CD4-positive, alpha-beta memory T cell (primary cell): ENCODE data around the gene PSMD3. TPM values are rescaled to one million over a fixed set of nuclear protein-coding genes. Genes with fewer than 3 reads are reported as not detected.
A peak's percentile ranks its signal among the peaks of the same experiment; 100 is the strongest.

ENCODE experiments used
- CTCF ChIA-PET: fragments of 350-600 bp; sonication (Branson Sonifier 250); formaldehyde crosslinking; loops from one replicate; lab custom pipeline; 2021; ENCODE audit warnings: inconsistent platforms; ENCODE audit not compliant: partially characterized antibody; lab: Charles Lee
- POLR2A ChIA-PET: fragments of 350-600 bp; sonication (Branson Sonifier 250); formaldehyde crosslinking; loops from one replicate; lab custom pipeline; 2021; ENCODE audit not compliant: partially characterized antibody; lab: Charles Lee
- DNase-seq, 5 donors: peaks; one replicate each; pipeline versions ENCODE4 v3.0.0 to v3.0.0-alpha.2; 2020 to 2022; ENCODE audit warnings: mixed read lengths in 1 of 5
- H3K27ac ChIP-seq: one replicate; pipeline ENCODE4 v1.7.0; 2013; ENCODE audit warnings: low read depth, low read length
- H3K27me3 ChIP-seq: 2 replicates; pipeline ENCODE4 v1.7.0; 2013; ENCODE audit warnings: mild to moderate bottlenecking, low read length, moderate library complexity; ENCODE audit not compliant: insufficient read depth
- H3K36me3 ChIP-seq: 2 replicates; pipeline ENCODE4 v1.7.0; 2013; ENCODE audit warnings: mild to moderate bottlenecking, low read length, moderate library complexity; ENCODE audit not compliant: insufficient read depth
- H3K4me1 ChIP-seq: 2 replicates; pipeline ENCODE4 v1.7.0; 2013; ENCODE audit warnings: mild to moderate bottlenecking, low read length, moderate library complexity; ENCODE audit not compliant: insufficient read depth
- H3K4me3 ChIP-seq, 2 donors: one replicate each; pipeline ENCODE4 v1.7.0; 2013; ENCODE audit warnings: low read length in 2 of 2, mild to moderate bottlenecking in 1 of 2
- H3K9me3 ChIP-seq, 2 donors: one replicate each; pipeline ENCODE4 v1.7.0; 2013; ENCODE audit warnings: low read length in 2 of 2, control low read depth in 1 of 2; ENCODE audit not compliant: control insufficient read depth in 1 of 2
- H3K27ac Mint-ChIP-seq, 7 donors: one replicate each; pipeline ENCODE4 v1.8.0; 2020 to 2021; ENCODE audit warnings: mixed read lengths in 7 of 7, mild to moderate bottlenecking in 6 of 7, inconsistent platforms in 3 of 7, moderate library complexity in 3 of 7
- H3K27me3 Mint-ChIP-seq, 2 donors: one replicate each; pipeline ENCODE4 v1.8.0; 2020 to 2021; ENCODE audit warnings: mixed read lengths in 2 of 2
- H3K36me3 Mint-ChIP-seq, 2 donors: one replicate each; pipeline ENCODE4 v1.8.0; 2020 to 2021; ENCODE audit warnings: mixed read lengths in 2 of 2, inconsistent platforms in 1 of 2, mild to moderate bottlenecking in 1 of 2
- H3K4me1 Mint-ChIP-seq, 4 donors: one replicate each; pipeline ENCODE4 v1.8.0; 2020 to 2021; ENCODE audit warnings: mixed read lengths in 4 of 4, mild to moderate bottlenecking in 1 of 4
- H3K4me3 Mint-ChIP-seq, 8 donors: one replicate each; pipeline ENCODE4 v1.8.0; 2020 to 2021; ENCODE audit warnings: mixed read lengths in 8 of 8, mild to moderate bottlenecking in 7 of 8, moderate library complexity in 6 of 8, inconsistent platforms in 3 of 8
- H3K9me3 Mint-ChIP-seq, 8 donors: one replicate each; pipeline ENCODE4 v1.8.0; 2020 to 2021; ENCODE audit warnings: mixed read lengths in 8 of 8, mild to moderate bottlenecking in 5 of 8, inconsistent platforms in 3 of 8, moderate library complexity in 1 of 8
- intact Hi-C: fragments of 100-400 bp; cut with micrococcal nuclease; formaldehyde crosslinking; loops from one replicate; pipeline ENCODE4 v1.15.1; 2023
- polyA plus RNA-seq, 2 donors: library from polyadenylated mRNA; unstranded; fragments of 300-500 nt; fragmentation: Illumina TruSeq; gene quantifications; one replicate each; pipeline ENCODE4 v1.2.3, GENCODE V29; 2021
- total RNA-seq, 2 experiments: library from RNA; stranded (reverse); gene quantifications; one replicate each; pipeline ENCODE4 v1.2.3, GENCODE V29; 2021

The PSMD3 gene
- total and polyA plus RNA-seq, 4 experiments from 2014 or later: 44.6 to 60.3 (median 53.8) TPM

DNA sequence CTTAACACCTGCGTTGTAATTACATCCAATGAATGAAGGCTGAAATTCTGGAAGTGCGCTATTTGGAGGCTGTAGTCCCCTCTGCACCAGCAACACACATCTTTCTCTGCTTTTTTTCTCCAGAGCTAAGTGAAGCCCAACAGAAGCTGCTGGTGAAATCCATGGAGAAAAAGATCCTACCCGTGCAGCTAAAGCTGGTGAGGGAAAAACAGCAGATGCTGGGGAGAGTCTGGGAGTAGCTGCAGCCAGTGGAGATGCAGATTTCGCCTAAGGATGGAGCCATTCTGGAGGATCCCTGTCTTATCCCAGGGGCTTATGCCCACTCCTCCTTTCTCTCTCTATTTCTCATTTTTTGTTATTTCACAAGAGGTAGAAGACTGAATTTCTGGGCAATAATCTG is 4.8 kb upstream of the PSMD3 start:
- POLR2A ChIA-PET: interaction anchor here (0.6 kb wide), 1 partner anchor 824 kb away, joined by 4 read pairs; the partner anchor contains the start of gene PLXDC1
- H3K27me3 ChIP-seq: no peaks in the 10 kb centered on the region

GRCh38 chr17:39979016-39979670 is 1.5 kb upstream of the PSMD3 start:
- H3K27me3 ChIP-seq: no peaks in the 10 kb centered on the region
- POLR2A ChIA-PET: interaction anchor here (0.6 to 3.7 kb wide), 13 partner anchors 16 to 1709 kb away, joined by 3 to 52 read pairs (median 10); partner anchors contain the start of genes EIF1, GSDMA, LRRC3C and MSL1
- Mint-ChIP-seq H3K27me3 (no peaks in the 10 kb centered on the region), H3K9me3 (no peaks in the 10 kb centered on the region), H3K4me1 (peaks cover 20 to 37% (median 29%) of the 10 kb centered on the region in 4 donors), H3K36me3 (peaks cover under 1 to 23% of the 10 kb centered on the region in 2 donors), H3K4me3 (peak overlapping the region in 6 of 8 donors; percentile 17 to 97 (median 66)), H3K27ac (peak overlapping the region in 4 of 7 donors; percentile 3 to 97 (median 96))
- no peaks in the 10 kb centered on the region for H3K9me3 ChIP-seq
- CTCF ChIA-PET: interaction anchor here (1.2 to 8.5 kb wide), 9 partner anchors 11 to 358 kb away, joined by 3 to 197 read pairs (median 7); partner anchors contain the start of gene GSDMA
- H3K27ac ChIP-seq: no peak overlapping the region
- H3K36me3 ChIP-seq: peaks cover under 1% of the 10 kb centered on the region
- no peak for DNase-seq
- H3K4me1 ChIP-seq: peaks cover 34% of the 10 kb centered on the region
- intact Hi-C loops: no loop called here
- no peak overlapping the region for H3K4me3 ChIP-seq

More for the DNA sequence above, 4.8 kb upstream of the PSMD3 start:
- no peaks in the 10 kb centered on the region for H3K36me3 ChIP-seq
- CTCF ChIA-PET: interaction anchor here (0.7 to 1.2 kb wide), 3 partner anchors 12 to 16 kb away, joined by 4 to 7 read pairs (median 5); no protein-coding TSS in a partner anchor
- Mint-ChIP-seq H3K27ac (no peak overlapping the region), H3K4me1 (peaks cover 5 to 17% (median 11%) of the 10 kb centered on the region in 4 donors), H3K9me3 (no peaks in the 10 kb centered on the region), H3K4me3 (no peak overlapping the region), H3K36me3 (peaks cover 0 to 7% of the 10 kb centered on the region in 2 donors), H3K27me3 (peaks cover 5 to 8% of the 10 kb centered on the region in 2 donors)
- H3K4me1 ChIP-seq: peaks cover 9% of the 10 kb centered on the region
- no peaks in the 10 kb centered on the region for H3K9me3 ChIP-seq
- no peak for DNase-seq
- H3K4me3 ChIP-seq: no peak overlapping the region
- H3K27ac ChIP-seq: no peak overlapping the region
- intact Hi-C loops: no loop called here

DNA sequence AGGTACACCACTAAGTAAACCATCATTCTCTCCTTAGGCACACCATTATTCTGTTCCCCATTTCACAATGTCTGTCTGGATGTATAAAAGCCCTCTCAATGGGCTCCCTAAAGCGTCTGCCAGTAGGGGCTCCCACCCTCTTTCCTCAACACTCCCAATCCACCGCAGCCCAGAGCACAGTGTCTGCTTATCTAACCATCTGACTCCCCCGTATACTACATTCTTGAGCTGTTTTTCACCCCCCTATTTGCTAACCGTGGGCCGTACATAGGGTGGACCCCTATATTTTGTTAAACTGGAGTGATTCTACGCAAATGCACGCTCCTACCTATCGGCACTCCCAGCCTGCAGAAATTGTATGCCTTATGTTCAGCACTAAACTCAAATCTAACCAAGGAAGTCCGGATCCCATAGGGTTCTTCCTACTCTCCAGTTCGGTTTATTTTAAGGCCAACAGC is 685 bp upstream of the PSMD3 start:
- ChIA-PET CTCF (interaction anchor here (0.9 to 8.5 kb wide), 19 partner anchors 11 to 432 kb away, joined by 3 to 197 read pairs (median 4); partner anchors contain the start of gene GSDMA), POLR2A (interaction anchor here (0.6 to 3.7 kb wide), 30 partner anchors 10 to 1709 kb away, joined by 3 to 52 read pairs (median 5); partner anchors contain the start of genes EIF1, GSDMA, GSDMB and LRRC3C)
- Mint-ChIP-seq H3K36me3 (peaks cover 7 to 31% of the 10 kb centered on the region in 2 donors), H3K27ac (peak overlapping the region; percentile 94 to 98 (median 97)), H3K27me3 (no peaks in the 10 kb centered on the region), H3K4me3 (peak overlapping the region; percentile 91 to 98 (median 95)), H3K4me1 (peaks cover 21 to 41% (median 32%) of the 10 kb centered on the region in 4 donors), H3K9me3 (no peaks in the 10 kb centered on the region)
- no peaks in the 10 kb centered on the region for H3K27me3 ChIP-seq
- DNase-seq: peak in 1 of 5 donors; percentile 45
- H3K27ac ChIP-seq: peak overlapping the region; percentile 96
- peaks cover 8% of the 10 kb centered on the region for H3K36me3 ChIP-seq
- intact Hi-C loops: loop anchor here (1.0 to 5.0 kb wide), 13 partner anchors 21 to 519 kb away; partner anchors contain the start of genes CDK12, LRRC3C, MED24 and MIEN1
- H3K4me1 ChIP-seq: peaks cover 34% of the 10 kb centered on the region
- no peaks in the 10 kb centered on the region for H3K9me3 ChIP-seq
- peak overlapping the region; percentile 63 to 79 for H3K4me3 ChIP-seq

DNA sequence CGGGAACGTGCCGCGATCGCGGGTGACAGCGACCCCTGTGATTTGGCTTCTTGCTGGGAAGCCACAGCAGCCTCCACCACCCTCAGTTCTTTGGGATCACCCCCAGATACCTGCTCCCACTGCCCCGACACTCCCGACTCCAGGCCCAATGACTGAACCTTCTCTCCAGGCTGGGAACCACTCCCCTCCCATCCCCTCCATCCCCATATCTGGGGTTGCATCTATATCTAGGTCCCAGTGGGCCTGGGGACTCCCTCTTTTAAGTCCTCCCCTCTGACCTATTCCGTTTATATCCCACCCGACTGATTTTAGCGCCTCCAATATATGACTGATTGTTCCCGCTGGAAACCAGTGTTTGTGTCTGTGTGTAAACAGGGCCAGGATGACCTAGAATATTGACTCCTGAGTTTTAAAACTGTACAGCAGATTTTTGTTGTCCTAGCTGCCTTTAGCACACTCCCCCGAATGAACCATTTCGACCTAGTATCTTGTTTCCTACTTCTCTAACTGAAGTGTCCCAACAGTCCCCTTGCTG is 667 bp downstream of the PSMD3 start:
- POLR2A ChIA-PET: interaction anchor here (0.7 to 3.7 kb wide), 22 partner anchors 18 to 1707 kb away, joined by 3 to 52 read pairs (median 8); partner anchors contain the start of genes EIF1, GSDMA, LRRC3C and MED24
- intact Hi-C loops: loop anchor here (2.0 to 5.0 kb wide), 3 partner anchors 164 to 344 kb away; partner anchors contain the start of gene STARD3
- Histone ChIP-seq H3K27me3 (no peaks in the 10 kb centered on the region), H3K36me3 (peaks cover 22% of the 10 kb centered on the region), H3K4me1 (peaks cover 34% of the 10 kb centered on the region), H3K9me3 (no peaks in the 10 kb centered on the region), H3K4me3 (peak overlapping the region; percentile 63 to 90), H3K27ac (peak overlapping the region; percentile 96)
- Mint-ChIP-seq H3K4me3 (peak overlapping the region; percentile 91 to 98 (median 95)), H3K9me3 (no peaks in the 10 kb centered on the region), H3K4me1 (peaks cover 24 to 45% (median 33%) of the 10 kb centered on the region in 4 donors), H3K27me3 (no peaks in the 10 kb centered on the region), H3K27ac (peak overlapping the region; percentile 94 to 98 (median 97)), H3K36me3 (peaks cover 18 to 45% of the 10 kb centered on the region in 2 donors)
- no peak for DNase-seq
- CTCF ChIA-PET: interaction anchor here (0.6 to 8.5 kb wide), 16 partner anchors 13 to 364 kb away, joined by 3 to 197 read pairs (median 4); partner anchors contain the start of gene GSDMA

DNA sequence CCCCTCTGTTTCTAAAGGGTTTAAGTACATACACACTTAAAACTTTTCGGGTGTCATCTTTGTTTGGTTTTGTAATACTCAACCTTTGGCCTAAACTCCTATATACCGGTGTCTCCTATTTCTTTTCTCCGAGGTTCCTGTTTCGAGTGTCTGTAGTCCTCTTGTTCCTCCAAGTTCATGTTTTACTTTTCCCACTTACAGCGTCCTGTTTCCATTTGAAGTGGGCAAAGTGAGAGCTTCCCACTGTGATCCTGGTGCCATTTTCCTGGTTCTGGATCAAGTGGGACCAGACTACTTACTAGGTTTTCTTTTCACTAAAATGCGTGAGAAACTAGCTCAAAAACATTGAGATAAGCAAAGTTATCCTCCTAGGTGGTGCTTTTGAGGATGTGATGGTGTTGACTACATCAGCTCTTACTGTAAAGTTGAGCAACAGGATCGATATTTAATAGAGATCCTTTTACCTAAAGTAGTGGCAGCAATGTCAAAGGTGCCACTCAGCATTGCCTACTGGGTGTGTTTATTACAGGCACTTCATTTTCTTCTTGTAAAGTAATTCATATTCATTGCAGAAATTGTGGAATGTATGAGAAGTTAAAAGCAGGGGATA is 1.3 kb downstream of the PSMD3 start:
- DNase-seq: no peak
- peaks cover 26 to 45% (median 34%) of the 10 kb centered on the region in 4 donors for H3K4me1 Mint-ChIP-seq
- peaks cover 28% of the 10 kb centered on the region for H3K36me3 ChIP-seq
- H3K27me3 ChIP-seq: no peaks in the 10 kb centered on the region
- POLR2A ChIA-PET: interaction anchor here (0.6 to 3.7 kb wide), 6 partner anchors 17 to 360 kb away, joined by 3 to 52 read pairs (median 8); partner anchors contain the start of genes CASC3 and GSDMA
- H3K4me3 Mint-ChIP-seq: peak overlapping the region; percentile 91 to 98 (median 95)
- H3K36me3 Mint-ChIP-seq: peaks cover 24 to 51% of the 10 kb centered on the region in 2 donors
- no peaks in the 10 kb centered on the region for H3K9me3 ChIP-seq
- peaks cover 34% of the 10 kb centered on the region for H3K4me1 ChIP-seq
- H3K27ac Mint-ChIP-seq: peak overlapping the region; percentile 94 to 98 (median 97)
- intact Hi-C loops: loop anchor here (2.0 to 5.0 kb wide), 3 partner anchors 165 to 345 kb away; partner anchors contain the start of gene STARD3
- no peaks in the 10 kb centered on the region for H3K9me3 Mint-ChIP-seq
- H3K4me3 ChIP-seq: peak overlapping the region; percentile 63 to 90
- no peaks in the 10 kb centered on the region for H3K27me3 Mint-ChIP-seq
- H3K27ac ChIP-seq: peak overlapping the region; percentile 96
- CTCF ChIA-PET: interaction anchor here (1.8 to 8.5 kb wide), 3 partner anchors 22 to 46 kb away, joined by 7 to 197 read pairs (median 8); partner anchors contain the start of gene GSDMA

- Histone ChIP-seq H3K36me3 (peaks cover 87% of the 10 kb centered on the region), H3K4me1 (peaks cover 3% of the 10 kb centered on the region), H3K4me3 (no peak overlapping the region), H3K27ac (no peak overlapping the region), H3K9me3 (no peaks in the 10 kb centered on the region), H3K27me3 (no peaks in the 10 kb centered on the region)
- Mint-ChIP-seq H3K4me1 (peaks cover 9 to 17% (median 10%) of the 10 kb centered on the region in 4 donors), H3K27ac (peak overlapping the region in 2 of 7 donors; percentile 44 to 80), H3K4me3 (no peak overlapping the region), H3K36me3 (peaks cover 74 to 89% of the 10 kb centered on the region in 2 donors), H3K27me3 (no peaks in the 10 kb centered on the region), H3K9me3 (no peaks in the 10 kb centered on the region)
- ChIA-PET POLR2A (no interaction called here), CTCF (no interaction called here)
- no peak for DNase-seq
- intact Hi-C loops: no loop called here
These were observed 7.7 kb downstream of the PSMD3 start for GRCh38 chr17:39988206-39988810.
